Measurements from ENCODE around the gene NFIB.

The NFIB gene

DNA sequence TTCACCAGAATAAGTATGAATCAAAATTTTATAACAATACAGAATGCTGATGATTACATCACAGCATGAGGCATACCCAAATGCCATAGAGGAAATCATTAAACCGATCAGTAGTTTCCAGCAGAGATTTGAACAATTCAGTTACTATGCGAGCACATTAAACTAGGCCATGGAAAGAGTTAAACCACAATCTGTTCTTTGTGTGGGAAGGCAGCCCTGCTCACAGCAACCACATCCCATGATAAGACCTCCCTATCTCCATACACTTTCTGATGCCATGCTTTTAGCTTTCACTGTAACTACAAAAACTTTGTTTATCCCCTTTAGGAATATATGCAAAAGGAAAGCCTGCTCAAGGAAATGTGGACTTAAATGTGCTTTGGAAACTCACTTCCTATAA is 4.5 kb downstream of the NFIB start:
- no peak for DNase-seq (ENCODE audit: extremely low read depth, insufficient read length)
- TF ChIP-seq, protein P1, sequence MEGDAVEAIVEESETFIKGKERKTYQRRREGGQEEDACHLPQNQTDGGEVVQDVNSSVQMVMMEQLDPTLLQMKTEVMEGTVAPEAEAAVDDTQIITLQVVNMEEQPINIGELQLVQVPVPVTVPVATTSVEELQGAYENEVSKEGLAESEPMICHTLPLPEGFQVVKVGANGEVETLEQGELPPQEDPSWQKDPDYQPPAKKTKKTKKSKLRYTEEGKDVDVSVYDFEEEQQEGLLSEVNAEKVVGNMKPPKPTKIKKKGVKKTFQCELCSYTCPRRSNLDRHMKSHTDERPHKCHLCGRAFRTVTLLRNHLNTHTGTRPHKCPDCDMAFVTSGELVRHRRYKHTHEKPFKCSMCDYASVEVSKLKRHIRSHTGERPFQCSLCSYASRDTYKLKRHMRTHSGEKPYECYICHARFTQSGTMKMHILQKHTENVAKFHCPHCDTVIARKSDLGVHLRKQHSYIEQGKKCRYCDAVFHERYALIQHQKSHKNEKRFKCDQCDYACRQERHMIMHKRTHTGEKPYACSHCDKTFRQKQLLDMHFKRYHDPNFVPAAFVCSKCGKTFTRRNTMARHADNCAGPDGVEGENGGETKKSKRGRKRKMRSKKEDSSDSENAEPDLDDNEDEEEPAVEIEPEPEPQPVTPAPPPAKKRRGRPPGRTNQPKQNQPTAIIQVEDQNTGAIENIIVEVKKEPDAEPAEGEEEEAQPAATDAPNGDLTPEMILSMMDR (IDR thresholded peaks at IDR 0.05; ENCODE audit: insufficient read depth, low read length, poor library complexity, severe bottlenecking): no peak
- no peaks in the 10 kb centered on the region for H3K36me3 ChIP-seq (ENCODE audit: control insufficient read depth, insufficient read depth, low read length)
- no peaks in the 10 kb centered on the region; the same call in 1 of the 2 replicates for H3K27me3 ChIP-seq (replicated peaks; ENCODE audit: control insufficient read depth, insufficient read depth, low read length)
- H3K4me3 ChIP-seq (replicated peaks; ENCODE audit: low read depth, low read length): no peak overlapping the region

DNA sequence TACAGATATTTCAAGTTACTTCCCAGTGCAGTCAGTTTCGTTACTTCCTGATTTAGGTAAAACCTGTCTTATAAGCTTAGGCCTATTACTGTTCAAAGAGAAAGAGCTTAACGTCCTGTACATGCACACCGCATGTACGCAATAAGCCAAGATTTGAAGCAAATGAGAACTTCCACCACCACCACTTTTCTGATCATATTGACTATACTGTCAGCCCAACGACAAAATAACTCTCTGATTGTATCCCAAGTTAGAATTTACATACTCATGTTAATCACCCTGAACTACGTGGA is 5.1 kb downstream of the NFIB start:
- Histone ChIP-seq H3K4me3 (replicated peaks; ENCODE audit: low read depth, low read length) (no peak overlapping the region), H3K36me3 (ENCODE audit: control insufficient read depth, insufficient read depth, low read length) (no peaks in the 10 kb centered on the region), H3K27me3 (replicated peaks; ENCODE audit: control insufficient read depth, insufficient read depth, low read length) (no peaks in the 10 kb centered on the region; the same call in 1 of the 2 replicates)
- TF ChIP-seq, protein P1 (IDR thresholded peaks at IDR 0.05; ENCODE audit: insufficient read depth, low read length, poor library complexity, severe bottlenecking): no peak
- DNase-seq (ENCODE audit: extremely low read depth, insufficient read length): no peak

DNA sequence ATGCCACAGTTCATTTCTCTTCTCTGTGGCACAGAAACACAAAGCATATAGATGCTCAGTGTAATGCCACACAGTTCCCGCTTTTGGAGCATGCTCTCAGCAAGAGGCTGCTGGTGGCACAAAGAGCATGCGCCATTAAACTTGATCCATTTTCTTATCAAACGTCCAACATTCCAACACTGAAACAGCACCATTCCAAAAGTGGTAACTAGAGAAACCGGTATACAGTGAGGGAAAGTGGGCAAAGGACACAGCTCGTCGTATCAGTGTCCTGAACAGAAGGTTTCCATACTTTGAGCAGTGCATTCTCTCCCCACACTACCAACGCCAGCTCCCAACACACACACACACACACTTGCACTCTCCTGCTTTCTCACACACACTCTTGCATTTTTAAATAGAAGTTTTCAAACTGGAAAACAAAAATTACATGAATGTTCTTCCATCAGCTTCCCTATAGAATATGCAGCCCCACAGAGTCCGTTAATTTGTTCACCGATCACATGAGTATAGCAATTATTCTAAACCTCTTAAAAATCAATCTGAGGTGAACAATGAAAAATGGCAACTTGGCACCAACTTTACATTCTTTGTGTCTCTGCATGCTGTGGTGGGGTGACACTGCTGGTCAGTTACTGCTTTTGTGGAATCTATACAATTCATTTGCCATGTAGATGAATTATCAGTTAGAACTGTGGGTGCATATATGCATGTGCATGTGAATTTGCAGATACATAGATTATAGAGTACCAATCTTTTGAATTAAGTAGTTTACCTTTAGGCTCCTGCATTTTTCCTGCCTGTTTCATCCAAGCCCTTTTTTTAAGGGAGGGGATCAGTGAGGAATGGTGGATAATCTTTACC is 5.7 kb downstream of the NFIB start:
- DNase-seq (ENCODE audit: extremely low read depth, insufficient read length): no peak
- TF ChIP-seq, protein P1 (IDR thresholded peaks at IDR 0.05; ENCODE audit: insufficient read depth, low read length, poor library complexity, severe bottlenecking): no peak
- Histone ChIP-seq H3K4me3 (replicated peaks; ENCODE audit: low read depth, low read length) (no peak overlapping the region), H3K27me3 (replicated peaks; ENCODE audit: control insufficient read depth, insufficient read depth, low read length) (no peaks in the 10 kb centered on the region), H3K36me3 (ENCODE audit: control insufficient read depth, insufficient read depth, low read length) (no peaks in the 10 kb centered on the region)

DNA sequence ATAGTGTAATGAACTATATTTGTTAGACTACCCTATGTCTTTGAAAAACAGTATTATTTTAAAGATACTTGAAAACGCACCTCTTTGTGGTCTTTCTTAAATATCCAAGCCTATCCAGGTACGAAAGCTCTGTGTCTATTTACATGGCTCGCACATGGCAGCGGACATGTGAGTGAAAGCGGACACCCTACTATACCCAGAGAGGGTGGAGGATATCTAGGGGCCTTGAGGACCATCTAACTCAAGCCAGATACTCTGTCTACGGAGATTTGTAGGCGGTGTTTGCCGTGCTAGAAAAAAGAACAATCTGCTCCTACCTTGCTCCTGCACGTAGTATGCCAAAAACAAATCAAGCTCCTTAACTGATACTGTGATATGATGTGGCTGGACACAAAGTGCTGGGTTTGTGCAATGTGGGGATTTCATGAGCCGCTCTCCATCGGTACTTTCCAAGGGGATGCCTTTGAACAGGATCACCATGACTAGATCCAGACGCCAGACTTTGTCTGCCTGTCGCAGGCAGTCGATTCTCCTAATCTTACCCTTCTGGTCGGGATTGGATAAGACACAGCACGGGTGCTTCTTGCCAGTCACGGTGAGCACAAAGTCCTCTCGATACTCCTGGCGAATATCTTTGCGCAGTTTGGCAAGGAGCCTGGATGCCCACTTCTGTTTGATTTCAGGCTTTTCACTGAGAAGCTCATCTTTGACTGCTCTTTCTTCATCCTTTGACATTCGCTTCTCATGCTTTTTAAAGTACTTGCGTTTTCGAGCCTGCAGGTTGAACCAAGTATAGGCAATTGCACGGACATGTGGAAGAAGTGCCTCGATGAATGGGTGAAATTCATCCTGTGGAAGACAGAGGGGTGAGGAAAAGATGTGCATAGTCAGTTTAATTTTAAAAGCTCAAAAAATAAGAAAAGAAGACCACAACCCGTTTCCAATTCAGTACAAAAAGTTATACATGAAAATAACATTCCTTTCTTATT is 7.0 kb downstream of the NFIB start:
- Histone ChIP-seq H3K4me3 (replicated peaks; ENCODE audit: low read depth, low read length) (no peak overlapping the region), H3K36me3 (ENCODE audit: control insufficient read depth, insufficient read depth, low read length) (no peaks in the 10 kb centered on the region), H3K27me3 (replicated peaks; ENCODE audit: control insufficient read depth, insufficient read depth, low read length) (no peaks in the 10 kb centered on the region)
- no peak for DNase-seq (ENCODE audit: extremely low read depth, insufficient read length)
- TF ChIP-seq, protein P1 (IDR thresholded peaks at IDR 0.05; ENCODE audit: insufficient read depth, low read length, poor library complexity, severe bottlenecking): no peak

DNA sequence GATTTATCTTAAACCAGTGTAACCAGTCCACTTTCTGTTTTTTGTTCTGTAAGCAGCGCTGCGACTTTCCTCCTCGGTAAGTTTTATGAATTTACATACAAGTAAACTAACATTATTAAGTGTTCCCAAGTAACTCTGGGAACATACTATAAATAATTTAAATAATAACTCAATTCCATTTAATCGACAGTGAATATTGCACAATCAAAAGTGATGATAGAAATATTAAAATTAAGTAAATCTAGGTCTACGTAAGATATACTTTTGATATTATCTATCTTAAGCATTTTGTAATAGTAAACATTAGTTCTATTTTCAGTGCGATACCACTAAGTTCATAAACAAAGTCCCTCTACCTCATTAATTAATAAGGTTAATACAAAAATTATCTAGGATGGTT is 7.8 kb downstream of the NFIB start:
- Histone ChIP-seq H3K27me3 (replicated peaks; ENCODE audit: control insufficient read depth, insufficient read depth, low read length) (no peaks in the 10 kb centered on the region), H3K4me3 (replicated peaks; ENCODE audit: low read depth, low read length) (no peak overlapping the region), H3K36me3 (ENCODE audit: control insufficient read depth, insufficient read depth, low read length) (no peaks in the 10 kb centered on the region)
- DNase-seq (ENCODE audit: extremely low read depth, insufficient read length): no peak
- TF ChIP-seq, protein P1 (IDR thresholded peaks at IDR 0.05; ENCODE audit: insufficient read depth, low read length, poor library complexity, severe bottlenecking): no peak
